ENCODE results near the gene MAGEB2. TPM values are rescaled to one million over a fixed set of nuclear protein-coding genes. Genes with fewer than 3 reads are reported as not detected.

The MAGEB2 gene
- total RNA-seq, 1 donor from 2014 or later = not detected

GRCh38 chrX:30253257-30253656, 37.9 kb downstream of the MAGEB2 start:
- Mint-ChIP-seq H3K4me1 (no peaks in the 10 kb centered on the region), H3K9me3 (peaks cover 16% of the 10 kb centered on the region), H3K27ac (no peak overlapping the region), H3K27me3 (ENCODE audit: insufficient read depth, low read depth) (peaks cover 2% of the 10 kb centered on the region), H3K36me3 (no peaks in the 10 kb centered on the region), H3K4me3 (no peak overlapping the region)
- no peaks in the 10 kb centered on the region for H3K36me3 ChIP-seq
- no peak overlapping the region for H3K27ac ChIP-seq
- no peaks in the 10 kb centered on the region for H3K9me3 ChIP-seq (ENCODE audit: low read depth)
- TF ChIP-seq CTCF (IDR thresholded peaks at IDR 0.05) (no peak), EZH2phosphoT487 (IDR thresholded peaks at IDR 0.05) (no peak), EZH2 (IDR thresholded peaks at IDR 0.05) (no peak)
- no peaks in the 10 kb centered on the region for H3K4me1 ChIP-seq
- H3K9ac ChIP-seq = no peak overlapping the region
- no peak for DNase-seq (ENCODE audit: low spot score)
- H3F3A ChIP-seq (ENCODE audit: low read depth) = no peaks in the 10 kb centered on the region
- no peak overlapping the region for H3K4me2 ChIP-seq
- H3K27me3 ChIP-seq = no peaks in the 10 kb centered on the region
- no peak overlapping the region for H2AFZ ChIP-seq (replicated peaks)
- H4K20me1 ChIP-seq (ENCODE audit: low read depth) = no peaks in the 10 kb centered on the region
- H3K4me3 ChIP-seq = no peak overlapping the region
- no peaks in the 10 kb centered on the region for H3K79me2 ChIP-seq (ENCODE audit: low read depth)

GRCh38 chrX:30259927-30260326, 44.6 kb downstream of the MAGEB2 start:
- Histone ChIP-seq H3K9me3 (ENCODE audit: low read depth) (peaks cover 5% of the 10 kb centered on the region), H3K4me3 (no peak overlapping the region), H3K27me3 (no peaks in the 10 kb centered on the region), H3K79me2 (ENCODE audit: low read depth) (no peaks in the 10 kb centered on the region), H3K9ac (no peak overlapping the region), H3K27ac (no peak overlapping the region), H2AFZ (replicated peaks) (no peak overlapping the region), H4K20me1 (ENCODE audit: low read depth) (no peaks in the 10 kb centered on the region), H3K4me1 (no peaks in the 10 kb centered on the region), H3F3A (ENCODE audit: low read depth) (no peaks in the 10 kb centered on the region), H3K4me2 (no peak overlapping the region), H3K36me3 (no peaks in the 10 kb centered on the region)
- H3K27ac Mint-ChIP-seq = no peak overlapping the region
- no peaks in the 10 kb centered on the region for H3K4me1 Mint-ChIP-seq
- TF ChIP-seq EZH2phosphoT487 (IDR thresholded peaks at IDR 0.05) (no peak), CTCF (IDR thresholded peaks at IDR 0.05) (no peak), EZH2 (IDR thresholded peaks at IDR 0.05) (no peak)
- H3K36me3 Mint-ChIP-seq = no peaks in the 10 kb centered on the region
- H3K27me3 Mint-ChIP-seq (ENCODE audit: insufficient read depth, low read depth) = no peaks in the 10 kb centered on the region
- no peak overlapping the region for H3K4me3 Mint-ChIP-seq
- peaks cover 13% of the 10 kb centered on the region for H3K9me3 Mint-ChIP-seq
- no peak for DNase-seq (ENCODE audit: low spot score)

- Histone ChIP-seq H2AFZ (replicated peaks) (no peak overlapping the region), H3K9me3 (ENCODE audit: low read depth) (peaks cover 5% of the 10 kb centered on the region), H3K36me3 (no peaks in the 10 kb centered on the region), H3K27ac (no peak overlapping the region), H3K27me3 (no peaks in the 10 kb centered on the region), H3K4me1 (no peaks in the 10 kb centered on the region), H3K4me3 (no peak overlapping the region), H3K4me2 (no peak overlapping the region), H3K9ac (no peak overlapping the region), H3K79me2 (ENCODE audit: low read depth) (no peaks in the 10 kb centered on the region), H4K20me1 (ENCODE audit: low read depth) (no peaks in the 10 kb centered on the region), H3F3A (ENCODE audit: low read depth) (no peaks in the 10 kb centered on the region)
- H3K27ac Mint-ChIP-seq = no peak overlapping the region
- H3K4me1 Mint-ChIP-seq = no peaks in the 10 kb centered on the region
- no peak overlapping the region for H3K4me3 Mint-ChIP-seq
- TF ChIP-seq CTCF (IDR thresholded peaks at IDR 0.05) (no peak), EZH2phosphoT487 (IDR thresholded peaks at IDR 0.05) (no peak), EZH2 (IDR thresholded peaks at IDR 0.05) (no peak)
- peaks cover 5% of the 10 kb centered on the region for H3K9me3 Mint-ChIP-seq
- no peaks in the 10 kb centered on the region for H3K36me3 Mint-ChIP-seq
- DNase-seq (ENCODE audit: low spot score) = no peak
- no peaks in the 10 kb centered on the region for H3K27me3 Mint-ChIP-seq (ENCODE audit: insufficient read depth, low read depth)
These were observed 45.6 kb downstream of the MAGEB2 start for GRCh38 chrX:30261012-30261411.
